Liver (tissue), 9 donors: ENCODE measurements around the gene PARD6G. TPM values are rescaled to one million over a fixed set of nuclear protein-coding genes. Genes with fewer than 3 reads are reported as not detected.

ENCODE experiments used
- DNase-seq: peaks from one replicate; pipeline ENCODE4 v3.0.0-alpha.2; 2017; ENCODE audit warnings: low spot score
- H3K27ac ChIP-seq, 2 donors: one replicate each; pipeline ENCODE4 v1.7.0; 2013; ENCODE audit warnings: inconsistent platforms in 2 of 2, low read length in 2 of 2, control low read depth in 1 of 2, low read depth in 1 of 2, mild to moderate bottlenecking in 1 of 2
- H3K27me3 ChIP-seq, 4 donors: one replicate each; pipeline versions ENCODE4 v1.6.1 to v1.7.0; 2013; ENCODE audit warnings: low read length in 3 of 4, inconsistent platforms in 1 of 4, mild to moderate bottlenecking in 1 of 4, moderate library complexity in 1 of 4; ENCODE audit not compliant: control insufficient read depth in 4 of 4, insufficient read depth in 4 of 4
- H3K36me3 ChIP-seq, 4 donors: one replicate each; pipeline versions ENCODE4 v1.6.1 to v1.7.0; 2013; ENCODE audit warnings: low read length in 3 of 4, mild to moderate bottlenecking in 3 of 4, low read depth in 1 of 4, moderate library complexity in 1 of 4; ENCODE audit not compliant: control insufficient read depth in 4 of 4, insufficient read depth in 3 of 4
- H3K4me1 ChIP-seq, 4 donors: one replicate each; pipeline versions ENCODE4 v1.6.1 to v1.7.0; 2013; ENCODE audit warnings: low read length in 3 of 4, mild to moderate bottlenecking in 3 of 4, moderate library complexity in 1 of 4; ENCODE audit not compliant: control insufficient read depth in 4 of 4, insufficient read depth in 4 of 4
- H3K4me3 ChIP-seq, 3 donors: one replicate each; pipeline versions ENCODE4 v1.6.1 to v1.7.0; 2013; ENCODE audit warnings: low read length in 3 of 3, control low read depth in 1 of 3, low read depth in 1 of 3, mild to moderate bottlenecking in 1 of 3
- H3K9ac ChIP-seq, 2 donors: one replicate each; pipeline ENCODE4 v1.7.0; 2013; ENCODE audit warnings: low read length in 2 of 2, mild to moderate bottlenecking in 2 of 2, moderate library complexity in 2 of 2, control low read depth in 1 of 2, low read depth in 1 of 2
- H3K9me3 ChIP-seq, 4 donors: one replicate each; pipeline versions ENCODE4 v1.6.1 to v1.7.0; 2013; ENCODE audit warnings: low read length in 3 of 4; ENCODE audit not compliant: control insufficient read depth in 4 of 4
- ATF3 ChIP-seq: IDR thresholded peaks from 2 replicates; pipeline ENCODE4 v1.6.1; 2016; ENCODE audit warnings: antibody characterized with exemption
- CTCF ChIP-seq: fragments of 150-350 bp; IDR thresholded peaks from 2 replicates; pipeline ENCODE4 v1.5.1; 2017; ENCODE audit warnings: improper control_type of control experiment, low read depth, low read length; ENCODE audit not compliant: missing input control
- EGR1 ChIP-seq, 2 donors: IDR thresholded peaks; 2 replicates each; pipeline ENCODE4 v1.6.1; 2016 to 2018; ENCODE audit warnings: antibody characterized with exemption in 2 of 2, low read depth in 2 of 2
- FOXA1 ChIP-seq: IDR thresholded peaks from 2 replicates; pipeline ENCODE4 v1.6.1; 2016; ENCODE audit warnings: antibody characterized with exemption
- FOXA2 ChIP-seq: IDR thresholded peaks from 2 replicates; pipeline ENCODE4 v1.6.1; 2016; ENCODE audit warnings: antibody characterized with exemption
- GABPA ChIP-seq, 2 donors: IDR thresholded peaks in 1 of 2; conservative IDR thresholded peaks in 1 of 2; 2 replicates each; pipeline ENCODE4 v1.6.1; 2016; ENCODE audit warnings: antibody characterized with exemption in 2 of 2, mild to moderate bottlenecking in 1 of 2, moderate library complexity in 1 of 2
- HNF4G ChIP-seq: IDR thresholded peaks from 2 replicates; pipeline ENCODE4 v1.6.1; 2016; ENCODE audit warnings: antibody characterized with exemption
- JUND ChIP-seq, 2 donors: IDR thresholded peaks; 2 replicates each; pipeline ENCODE4 v1.6.1; 2016; ENCODE audit warnings: antibody characterized with exemption in 2 of 2
- MAX ChIP-seq: IDR thresholded peaks from 2 replicates; pipeline ENCODE4 v1.6.1; 2016; ENCODE audit warnings: antibody characterized with exemption
- NR2F2 ChIP-seq: IDR thresholded peaks from 2 replicates; pipeline ENCODE4 v1.6.1; 2016; ENCODE audit warnings: antibody characterized with exemption
- RAD21 ChIP-seq, 2 donors: IDR thresholded peaks; 2 replicates each; pipeline ENCODE4 v1.6.1; 2016; ENCODE audit warnings: antibody characterized with exemption in 2 of 2, mild to moderate bottlenecking in 2 of 2
- REST ChIP-seq: IDR thresholded peaks from 2 replicates; pipeline ENCODE4 v1.6.1; 2016; ENCODE audit warnings: antibody characterized with exemption, mild to moderate bottlenecking
- RXRA ChIP-seq, 2 donors: IDR thresholded peaks; 2 replicates each; pipeline ENCODE4 v1.6.1; 2017 to 2018; ENCODE audit warnings: antibody characterized with exemption in 2 of 2, mild to moderate bottlenecking in 1 of 2
- SP1 ChIP-seq: IDR thresholded peaks from 2 replicates; pipeline ENCODE4 v1.6.1; 2018; ENCODE audit warnings: antibody characterized with exemption, mild to moderate bottlenecking
- TAF1 ChIP-seq: conservative IDR thresholded peaks from 2 replicates; pipeline ENCODE4 v1.6.1; 2016; ENCODE audit warnings: antibody characterized with exemption, mild to moderate bottlenecking
- YY1 ChIP-seq: IDR thresholded peaks from 2 replicates; pipeline ENCODE4 v1.6.1; 2016; ENCODE audit warnings: antibody characterized with exemption, mild to moderate bottlenecking
- WGBS: extraction: QIAGEN DNeasy Blood & Tissue Kit; methylation state at CpG from one replicate; pipeline ENCODE4 v1.1.7; 2013; 5-methylcytosine and 5-hydroxymethylcytosine counted together
- polyA plus RNA-seq, 2 donors: library from polyadenylated mRNA; stranded (reverse) in 1 of 2; unstranded in 1 of 2; fragments of 200-250 nt in 1 of 2; fragments of >200 nt in 1 of 2; fragmentation: Nextera tagmentation in 1 of 2; extraction: Ambion mirVana in 1 of 2; gene quantifications; one replicate each; pipeline versions ENCODE4 v1.2.1 to v1.2.3, GENCODE V29; 2013 to 2015
- total RNA-seq, 2 donors: library from RNA; depleted of rRNA; stranded (reverse); fragments of >200 nt; gene quantifications; one replicate each; pipeline ENCODE4 v1.2.3, GENCODE V29; 2014
- donor health status: healthy.
- donor health status: healthy.
- donor health status: healthy.
- donor health status: healthy.
- donor health status: healthy.

Gene PARD6G
- total and polyA plus RNA-seq, 4 donors = 0.96 to 2.4 (median 1.8) TPM

- TF ChIP-seq EGR1 (IDR thresholded peaks at IDR 0.05; ENCODE audit: low read depth in 2 of 2) (no peak), HNF4G (no peak), MAX (no peak), ATF3 (no peak), TAF1 (no peak), CTCF (no peak), NR2F2 (no peak), SP1 (no peak), REST (no peak), RXRA (IDR thresholded peaks at IDR 0.05) (no peak), JUND (IDR thresholded peaks at IDR 0.05) (no peak), RAD21 (IDR thresholded peaks at IDR 0.05) (no peak), FOXA2 (no peak), GABPA (IDR thresholded peaks at IDR 0.05 in 1 of 2, conservative IDR thresholded peaks at IDR 0.05 in 1 of 2) (no peak), YY1 (no peak)
- peaks cover 0 to 4% (median 0%) of the 10 kb centered on the region in 4 donors for H3K4me1 ChIP-seq
- H3K27ac ChIP-seq = no peak overlapping the region
- H3K9me3 ChIP-seq = no peaks in the 10 kb centered on the region
- H3K36me3 ChIP-seq = no peaks in the 10 kb centered on the region
- WGBS = 86% methylated on average over 9 of the region's 9 CpGs
- H3K4me3 ChIP-seq = no peak overlapping the region
- no peak for DNase-seq
- H3K9ac ChIP-seq = no peak overlapping the region
- H3K27me3 ChIP-seq = no peaks in the 10 kb centered on the region
Observed at GRCh38 chr18:80182855-80183254, 64.5 kb downstream of the PARD6G start.

GRCh38 chr18:80181642-80182461, 65.5 kb downstream of the PARD6G start:
- no peaks in the 10 kb centered on the region for H3K27me3 ChIP-seq
- no peak overlapping the region for H3K27ac ChIP-seq
- H3K4me3 ChIP-seq = no peak overlapping the region
- peaks cover 0 to 4% (median 0%) of the 10 kb centered on the region in 4 donors for H3K4me1 ChIP-seq
- TF ChIP-seq RXRA (IDR thresholded peaks at IDR 0.05) (no peak), FOXA1 (no peak)
- H3K9ac ChIP-seq = no peak overlapping the region
- DNase-seq = no peak
- 76% methylated on average over 12 of the region's 12 CpGs for WGBS
- H3K36me3 ChIP-seq = no peaks in the 10 kb centered on the region
- no peaks in the 10 kb centered on the region for H3K9me3 ChIP-seq
